ENCODE measurements around the gene CCDC60. TPM values are rescaled to one million over a fixed set of nuclear protein-coding genes. Genes with fewer than 3 reads are reported as not detected.

Gene CCDC60
- total and polyA plus RNA-seq, 12 donors = not detected

DNA sequence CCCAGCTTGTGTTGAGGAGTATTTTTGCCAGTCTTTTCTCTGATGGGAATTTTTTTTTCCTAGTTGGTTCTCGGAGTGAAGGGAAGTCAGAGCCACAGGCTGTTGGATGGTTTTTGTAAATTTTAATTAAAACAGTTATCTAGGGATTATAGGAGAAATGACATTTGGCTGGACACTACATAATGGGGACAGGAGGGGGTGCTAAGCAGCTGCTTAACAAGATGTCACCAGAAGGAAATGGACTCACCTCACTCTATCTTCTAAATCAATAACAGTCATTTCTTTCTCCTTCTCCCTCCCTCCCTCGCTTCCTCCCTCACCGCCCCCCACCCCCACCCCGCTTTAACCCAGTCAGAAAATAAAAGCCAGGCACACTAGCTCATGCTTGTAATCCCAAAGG is 165.7 kb downstream of the CCDC60 start:
- DNase-seq = no peak
- intact Hi-C loops (cut with DNase I) = no loop called here
- TF ChIP-seq, protein P1, sequence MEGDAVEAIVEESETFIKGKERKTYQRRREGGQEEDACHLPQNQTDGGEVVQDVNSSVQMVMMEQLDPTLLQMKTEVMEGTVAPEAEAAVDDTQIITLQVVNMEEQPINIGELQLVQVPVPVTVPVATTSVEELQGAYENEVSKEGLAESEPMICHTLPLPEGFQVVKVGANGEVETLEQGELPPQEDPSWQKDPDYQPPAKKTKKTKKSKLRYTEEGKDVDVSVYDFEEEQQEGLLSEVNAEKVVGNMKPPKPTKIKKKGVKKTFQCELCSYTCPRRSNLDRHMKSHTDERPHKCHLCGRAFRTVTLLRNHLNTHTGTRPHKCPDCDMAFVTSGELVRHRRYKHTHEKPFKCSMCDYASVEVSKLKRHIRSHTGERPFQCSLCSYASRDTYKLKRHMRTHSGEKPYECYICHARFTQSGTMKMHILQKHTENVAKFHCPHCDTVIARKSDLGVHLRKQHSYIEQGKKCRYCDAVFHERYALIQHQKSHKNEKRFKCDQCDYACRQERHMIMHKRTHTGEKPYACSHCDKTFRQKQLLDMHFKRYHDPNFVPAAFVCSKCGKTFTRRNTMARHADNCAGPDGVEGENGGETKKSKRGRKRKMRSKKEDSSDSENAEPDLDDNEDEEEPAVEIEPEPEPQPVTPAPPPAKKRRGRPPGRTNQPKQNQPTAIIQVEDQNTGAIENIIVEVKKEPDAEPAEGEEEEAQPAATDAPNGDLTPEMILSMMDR (IDR thresholded peaks at IDR 0.05) = no peak
- no peak for TF ChIP-seq POLR2A (IDR thresholded peaks at IDR 0.05)
- no peaks in the 10 kb centered on the region for H3K9me3 ChIP-seq (replicated peaks in 1 of 3)
- no peaks in the 10 kb centered on the region for H3K4me1 ChIP-seq (replicated peaks in 1 of 2)
- H3K27ac ChIP-seq = no peak overlapping the region
- no peak overlapping the region for H3K4me3 ChIP-seq
- H3K36me3 ChIP-seq (replicated peaks in 1 of 2) = no peaks in the 10 kb centered on the region
- peaks cover 4% of the 10 kb centered on the region for H3K27me3 ChIP-seq
- WGBS, 4 donors = 70 to 83% (median 75%) methylated on average over 4 of the region's 4 CpGs

DNA sequence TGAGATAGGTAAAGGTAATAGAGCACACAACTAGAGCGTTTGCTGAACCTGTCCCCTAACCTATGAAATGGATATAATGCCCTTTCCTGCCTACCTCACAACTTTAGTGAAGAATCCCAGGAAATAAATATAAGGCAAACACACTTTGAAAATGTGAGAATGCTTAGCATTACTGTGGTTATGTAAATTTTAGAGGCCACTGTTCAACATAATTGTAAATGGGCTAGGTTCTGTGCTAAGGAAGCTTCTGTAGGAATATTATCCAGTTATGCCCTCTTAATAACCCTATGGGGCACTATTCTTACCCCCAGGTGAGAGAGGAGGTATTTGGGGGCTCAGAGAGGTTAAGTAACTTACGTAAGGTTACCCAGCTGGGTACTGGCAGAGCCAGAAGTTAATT is 166.5 kb downstream of the CCDC60 start:
- Histone ChIP-seq H3K4me1 (replicated peaks in 1 of 2) (no peaks in the 10 kb centered on the region), H3K36me3 (replicated peaks in 1 of 2) (no peaks in the 10 kb centered on the region), H3K27me3 (peaks cover 4% of the 10 kb centered on the region), H3K4me3 (no peak overlapping the region), H3K9me3 (replicated peaks in 1 of 3) (no peaks in the 10 kb centered on the region), H3K27ac (no peak overlapping the region)
- DNase-seq = no peak
- TF ChIP-seq, protein P1 (IDR thresholded peaks at IDR 0.05) = no peak
- TF ChIP-seq POLR2A (IDR thresholded peaks at IDR 0.05) = no peak
- intact Hi-C loops (cut with DNase I) = no loop called here
- WGBS, 4 donors = 74 to 87% (median 80%) methylated on average over 2 of the region's 2 CpGs

DNA sequence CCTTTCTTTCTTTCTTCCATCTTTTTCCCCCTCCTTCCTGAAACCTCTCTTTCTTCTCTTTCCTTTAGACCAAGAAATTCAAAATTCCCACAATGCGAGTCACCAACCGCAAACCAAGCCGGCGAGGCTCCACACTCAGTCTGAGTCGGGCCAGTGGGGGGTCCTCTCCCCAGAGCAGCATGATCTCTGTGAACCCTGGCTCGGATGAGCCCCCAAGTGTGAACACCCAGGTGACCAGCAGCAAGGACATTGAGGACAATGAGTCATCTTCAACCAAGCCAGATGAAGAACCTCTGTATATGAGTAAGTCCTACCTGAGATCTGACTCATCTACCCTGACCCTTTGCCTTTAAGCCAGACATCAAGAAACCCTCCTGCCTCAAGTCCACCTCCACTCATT is 170.5 kb downstream of the CCDC60 start:
- H3K4me1 ChIP-seq (replicated peaks in 1 of 2) = no peaks in the 10 kb centered on the region
- no peak for TF ChIP-seq POLR2A (IDR thresholded peaks at IDR 0.05)
- TF ChIP-seq, protein P1 (IDR thresholded peaks at IDR 0.05) = no peak

DNA sequence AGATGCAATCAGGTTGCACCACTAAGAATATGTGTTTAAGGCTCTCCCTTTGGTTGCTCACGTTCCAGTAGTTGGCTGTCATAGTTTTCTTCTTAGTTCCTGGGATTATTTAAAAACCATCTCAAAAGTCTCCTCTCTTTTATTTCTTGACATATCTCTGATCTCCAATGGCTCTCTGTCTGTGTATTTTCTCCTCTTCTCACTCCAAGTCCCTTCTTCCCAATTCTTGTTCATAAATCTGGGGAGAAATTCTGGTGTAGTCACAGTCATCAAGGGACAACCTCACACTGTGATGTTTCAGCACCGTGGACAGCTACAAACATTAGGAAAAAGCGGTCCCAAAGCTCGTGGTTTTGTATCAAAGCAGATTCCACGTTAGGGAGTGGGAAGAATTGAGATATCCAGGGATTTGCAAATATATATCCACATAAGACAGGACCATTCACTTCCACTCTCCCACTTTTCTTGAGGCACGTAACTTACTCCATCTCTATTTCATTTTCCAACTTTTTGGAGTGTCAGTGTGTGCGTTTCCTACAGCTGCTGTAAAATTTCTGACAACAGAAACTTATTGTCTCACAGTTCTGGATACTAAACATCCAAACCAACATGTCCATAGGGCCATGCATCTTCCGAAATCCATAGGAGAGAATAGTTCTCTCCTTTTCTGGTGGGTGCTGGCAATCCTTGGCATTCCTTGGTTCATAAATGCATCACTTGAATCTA is 178.4 kb downstream of the CCDC60 start:
- H3K27ac ChIP-seq = no peak overlapping the region
- TF ChIP-seq, protein P1 (IDR thresholded peaks at IDR 0.05) = no peak
- TF ChIP-seq POLR2A (IDR thresholded peaks at IDR 0.05) = no peak
- H3K9me3 ChIP-seq (replicated peaks in 1 of 3) = no peaks in the 10 kb centered on the region
- H3K27me3 ChIP-seq = no peaks in the 10 kb centered on the region
- no peaks in the 10 kb centered on the region for H3K4me1 ChIP-seq (replicated peaks in 1 of 2)
- no peaks in the 10 kb centered on the region for H3K36me3 ChIP-seq (replicated peaks in 1 of 2)
- WGBS, 4 donors = 37 to 46% (median 42%) methylated on average over 8 of the region's 8 CpGs
- DNase-seq = peak in 4 of 7 donors; percentile 3 to 21 (median 14)
- intact Hi-C loops (cut with DNase I) = no loop called here
- no peak overlapping the region for H3K4me3 ChIP-seq

More for the DNA sequence above, 170.5 kb downstream of the CCDC60 start:
- Histone ChIP-seq H3K27ac (no peak overlapping the region), H3K27me3 (no peaks in the 10 kb centered on the region), H3K4me3 (no peak overlapping the region), H3K9me3 (replicated peaks in 1 of 3) (no peaks in the 10 kb centered on the region), H3K36me3 (replicated peaks in 1 of 2) (no peaks in the 10 kb centered on the region)
- intact Hi-C loops (cut with DNase I) = no loop called here
- WGBS, 4 donors = 81 to 89% (median 87%) methylated on average over 6 of the region's 6 CpGs
- DNase-seq = no peak

Data from adrenal gland (tissue), 12 donors.